PFSK-1 (cell line): ENCODE data around the gene LDLRAD4.

Source experiments
- FOXP2 ChIP-seq: optimal IDR thresholded peaks from 2 replicates; pipeline ENCODE3; 2011; ENCODE audit warnings: borderline replicate concordance, control low read depth, inconsistent platforms; ENCODE audit not compliant: insufficient read depth; ENCODE audit errors: extremely low read length, extremely low read depth
- POLR2AphosphoS5 ChIP-seq: IDR thresholded peaks from 2 replicates; pipeline ENCODE4 v1.6.1; 2012; ENCODE audit warnings: low read depth, mild to moderate bottlenecking, control low read depth, low read length, moderate library complexity
- REST ChIP-seq, 2 experiments: IDR thresholded peaks; 2 replicates each; pipeline versions ENCODE4 v1.6.1 to v1.8.0; 2011 to 2012; ENCODE audit warnings: low read depth in 2 of 2, low read length in 2 of 2, control low read depth in 1 of 2, inconsistent platforms in 1 of 2, mild to moderate bottlenecking in 1 of 2, moderate library complexity in 1 of 2; ENCODE audit not compliant: insufficient read depth in 1 of 2
- SIN3A ChIP-seq: IDR thresholded peaks from 2 replicates; pipeline ENCODE4 v1.6.1; 2012; ENCODE audit warnings: mild to moderate bottlenecking, low read length, moderate library complexity, borderline replicate concordance; ENCODE audit not compliant: insufficient read depth
- TAF1 ChIP-seq: IDR thresholded peaks from 2 replicates; pipeline ENCODE4 v1.6.1; 2012; ENCODE audit warnings: low read length, control low read depth, borderline replicate concordance; ENCODE audit not compliant: insufficient read depth

LDLRAD4 gene

GRCh38 chr18:13603304-13604019 lies 384.9 kb downstream of the LDLRAD4 start:
- no peak for TF ChIP-seq POLR2AphosphoS5
- no peak for TF ChIP-seq SIN3A
- TF ChIP-seq FOXP2: no peak
- TF ChIP-seq REST (IDR thresholded peaks at IDR 0.05; ENCODE audit: insufficient read depth in 1 of 2, low read depth in 2 of 2, low read length in 2 of 2): no peak
- no peak for TF ChIP-seq TAF1

- TF ChIP-seq POLR2AphosphoS5: no peak
- no peak for TF ChIP-seq TAF1
These were observed 386.2 kb downstream of the LDLRAD4 start for GRCh38 chr18:13604786-13605185.

GRCh38 chr18:13605477-13605876 lies 386.9 kb downstream of the LDLRAD4 start:
- TF ChIP-seq POLR2AphosphoS5: no peak
- no peak for TF ChIP-seq SIN3A
- TF ChIP-seq FOXP2: no peak
- no peak for TF ChIP-seq TAF1
- TF ChIP-seq REST (IDR thresholded peaks at IDR 0.05; ENCODE audit: insufficient read depth in 1 of 2, low read depth in 2 of 2, low read length in 2 of 2): no peak

GRCh38 chr18:13605901-13606300 lies 387.3 kb downstream of the LDLRAD4 start:
- no peak for TF ChIP-seq REST (IDR thresholded peaks at IDR 0.05; ENCODE audit: insufficient read depth in 1 of 2, low read depth in 2 of 2, low read length in 2 of 2)
- no peak for TF ChIP-seq POLR2AphosphoS5
- TF ChIP-seq FOXP2: no peak

GRCh38 chr18:13606604-13607254 lies 388.2 kb downstream of the LDLRAD4 start:
- TF ChIP-seq FOXP2 (no peak), TAF1 (no peak), POLR2AphosphoS5 (no peak), REST (IDR thresholded peaks at IDR 0.05; ENCODE audit: insufficient read depth in 1 of 2, low read depth in 2 of 2, low read length in 2 of 2) (no peak), SIN3A (no peak)
